Measurements from ENCODE around the gene FOXF1. TPM values are rescaled to one million over a fixed set of nuclear protein-coding genes. Genes with fewer than 3 reads are reported as not detected.

The FOXF1 gene
- total RNA-seq, 1 experiment from 2014 or later, result not detected

DNA sequence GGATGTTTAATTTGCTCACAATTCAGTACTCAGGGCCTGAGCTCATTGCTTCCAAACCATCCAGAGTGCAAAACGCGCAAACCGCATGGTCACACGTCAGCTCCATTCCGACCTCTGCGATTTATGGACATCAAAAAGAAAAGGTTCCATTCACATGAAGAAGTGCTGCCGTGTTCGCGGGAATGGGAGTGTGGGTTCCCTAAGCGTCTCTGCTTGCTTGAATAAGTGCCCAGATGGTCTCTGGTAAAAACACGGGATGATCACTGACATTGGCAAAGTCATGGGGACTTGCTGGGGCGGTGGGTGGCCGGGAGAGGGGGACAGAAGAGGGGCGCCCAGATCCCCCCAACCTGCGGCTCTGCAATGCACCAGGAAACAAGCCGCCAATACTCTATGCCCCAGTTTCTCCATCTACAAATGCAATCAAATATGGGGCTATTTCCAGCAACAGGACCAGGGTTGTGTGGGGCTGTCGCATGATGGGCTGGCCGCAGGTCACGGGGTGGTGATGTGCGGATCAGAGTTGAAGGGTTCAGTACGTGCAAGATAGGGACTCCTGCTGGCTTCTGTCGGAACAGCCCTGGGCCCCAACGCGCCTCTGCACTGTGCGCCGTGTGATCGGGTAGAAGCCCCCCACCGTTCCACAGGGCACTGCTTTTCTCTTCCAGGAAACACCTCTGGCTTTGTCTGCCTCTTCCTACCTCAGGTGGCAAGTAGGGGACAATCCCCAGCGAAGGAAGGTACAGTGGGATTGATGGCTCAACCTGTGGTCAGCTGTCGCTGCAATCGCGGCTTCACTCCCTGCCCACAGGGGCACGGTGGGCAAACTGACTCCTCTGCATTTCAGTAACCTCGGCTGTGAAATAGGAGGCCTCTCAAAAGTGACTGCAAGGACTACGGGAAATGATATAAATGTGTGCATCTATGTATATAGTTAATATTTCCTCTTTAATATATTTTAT, 11.2 kb downstream of the FOXF1 start:
- Mint-ChIP-seq H3K4me3 (no peak overlapping the region), H3K27me3 (ENCODE audit: low read depth) (peaks cover 48% of the 10 kb centered on the region), H3K36me3 (no peaks in the 10 kb centered on the region), H3K27ac (no peak overlapping the region), H3K9me3 (peaks cover 3% of the 10 kb centered on the region; the same call in 1 of the 2 replicates), H3K4me1 (peaks cover 6% of the 10 kb centered on the region)
- TF ChIP-seq, protein P1, sequence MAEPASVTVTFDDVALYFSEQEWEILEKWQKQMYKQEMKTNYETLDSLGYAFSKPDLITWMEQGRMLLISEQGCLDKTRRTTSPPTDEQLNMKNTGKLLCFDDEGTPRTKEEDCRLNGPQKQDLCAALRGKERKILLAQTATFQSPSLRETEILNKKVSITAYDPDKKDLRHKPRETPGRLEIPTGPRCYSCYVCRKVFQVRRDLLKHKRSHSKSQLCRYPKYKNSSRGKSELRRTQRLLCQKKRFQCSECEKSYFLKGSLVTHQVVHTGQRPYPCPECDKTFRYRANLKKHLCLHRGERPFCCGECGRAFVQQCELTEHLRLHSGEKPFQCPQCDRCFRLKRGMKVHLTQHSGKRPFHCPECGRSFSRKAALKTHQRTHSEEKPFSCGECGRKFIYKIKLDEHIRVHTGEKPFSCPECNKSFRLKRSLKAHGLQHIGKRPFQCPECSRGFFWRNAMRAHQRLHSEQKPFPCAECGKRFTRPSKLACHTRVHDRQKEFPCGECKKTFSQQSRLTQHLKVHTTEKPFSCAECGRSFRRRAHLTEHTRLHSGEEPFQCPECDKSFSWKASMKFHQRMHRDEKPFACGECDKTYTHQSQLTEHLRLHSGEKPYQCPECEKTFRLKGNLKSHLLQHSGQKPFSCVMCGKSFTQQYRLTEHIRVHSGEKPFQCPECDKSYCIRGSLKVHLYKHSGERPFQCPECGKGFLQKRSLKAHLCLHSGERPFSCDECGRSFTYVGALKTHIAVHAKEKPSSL (CRISPR knock-in tag; conservative IDR thresholded peaks at IDR 0.05), result no peak
- TF ChIP-seq ZNF219 (CRISPR knock-in tag; IDR thresholded peaks at IDR 0.05; ENCODE audit: borderline replicate concordance), result no peak
- TF ChIP-seq, protein P2, sequence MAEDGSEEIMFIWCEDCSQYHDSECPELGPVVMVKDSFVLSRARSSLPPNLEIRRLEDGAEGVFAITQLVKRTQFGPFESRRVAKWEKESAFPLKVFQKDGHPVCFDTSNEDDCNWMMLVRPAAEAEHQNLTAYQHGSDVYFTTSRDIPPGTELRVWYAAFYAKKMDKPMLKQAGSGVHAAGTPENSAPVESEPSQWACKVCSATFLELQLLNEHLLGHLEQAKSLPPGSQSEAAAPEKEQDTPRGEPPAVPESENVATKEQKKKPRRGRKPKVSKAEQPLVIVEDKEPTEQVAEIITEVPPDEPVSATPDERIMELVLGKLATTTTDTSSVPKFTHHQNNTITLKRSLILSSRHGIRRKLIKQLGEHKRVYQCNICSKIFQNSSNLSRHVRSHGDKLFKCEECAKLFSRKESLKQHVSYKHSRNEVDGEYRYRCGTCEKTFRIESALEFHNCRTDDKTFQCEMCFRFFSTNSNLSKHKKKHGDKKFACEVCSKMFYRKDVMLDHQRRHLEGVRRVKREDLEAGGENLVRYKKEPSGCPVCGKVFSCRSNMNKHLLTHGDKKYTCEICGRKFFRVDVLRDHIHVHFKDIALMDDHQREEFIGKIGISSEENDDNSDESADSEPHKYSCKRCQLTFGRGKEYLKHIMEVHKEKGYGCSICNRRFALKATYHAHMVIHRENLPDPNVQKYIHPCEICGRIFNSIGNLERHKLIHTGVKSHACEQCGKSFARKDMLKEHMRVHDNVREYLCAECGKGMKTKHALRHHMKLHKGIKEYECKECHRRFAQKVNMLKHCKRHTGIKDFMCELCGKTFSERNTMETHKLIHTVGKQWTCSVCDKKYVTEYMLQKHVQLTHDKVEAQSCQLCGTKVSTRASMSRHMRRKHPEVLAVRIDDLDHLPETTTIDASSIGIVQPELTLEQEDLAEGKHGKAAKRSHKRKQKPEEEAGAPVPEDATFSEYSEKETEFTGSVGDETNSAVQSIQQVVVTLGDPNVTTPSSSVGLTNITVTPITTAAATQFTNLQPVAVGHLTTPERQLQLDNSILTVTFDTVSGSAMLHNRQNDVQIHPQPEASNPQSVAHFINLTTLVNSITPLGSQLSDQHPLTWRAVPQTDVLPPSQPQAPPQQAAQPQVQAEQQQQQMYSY (CRISPR knock-in tag; IDR thresholded peaks at IDR 0.05), result no peak
- TF ChIP-seq, protein P3, sequence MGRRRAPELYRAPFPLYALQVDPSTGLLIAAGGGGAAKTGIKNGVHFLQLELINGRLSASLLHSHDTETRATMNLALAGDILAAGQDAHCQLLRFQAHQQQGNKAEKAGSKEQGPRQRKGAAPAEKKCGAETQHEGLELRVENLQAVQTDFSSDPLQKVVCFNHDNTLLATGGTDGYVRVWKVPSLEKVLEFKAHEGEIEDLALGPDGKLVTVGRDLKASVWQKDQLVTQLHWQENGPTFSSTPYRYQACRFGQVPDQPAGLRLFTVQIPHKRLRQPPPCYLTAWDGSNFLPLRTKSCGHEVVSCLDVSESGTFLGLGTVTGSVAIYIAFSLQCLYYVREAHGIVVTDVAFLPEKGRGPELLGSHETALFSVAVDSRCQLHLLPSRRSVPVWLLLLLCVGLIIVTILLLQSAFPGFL (CRISPR knock-in tag; IDR thresholded peaks at IDR 0.05; ENCODE audit: borderline replicate concordance), result no peak
- no peak for TF ChIP-seq ZNF317 (CRISPR knock-in tag; IDR thresholded peaks at IDR 0.05; ENCODE audit: borderline replicate concordance, low read depth)
- DNase-seq (ENCODE audit: low spot score) (no peak), ATAC-seq (no peak)
- POLR2A ChIA-PET, result no interaction called here
- CTCF ChIA-PET, result interaction anchor here (1.3 to 1.9 kb wide), 3 partner anchors 269 to 502 kb away, joined by 3 to 7 read pairs (median 5); no protein-coding TSS in a partner anchor

DNA sequence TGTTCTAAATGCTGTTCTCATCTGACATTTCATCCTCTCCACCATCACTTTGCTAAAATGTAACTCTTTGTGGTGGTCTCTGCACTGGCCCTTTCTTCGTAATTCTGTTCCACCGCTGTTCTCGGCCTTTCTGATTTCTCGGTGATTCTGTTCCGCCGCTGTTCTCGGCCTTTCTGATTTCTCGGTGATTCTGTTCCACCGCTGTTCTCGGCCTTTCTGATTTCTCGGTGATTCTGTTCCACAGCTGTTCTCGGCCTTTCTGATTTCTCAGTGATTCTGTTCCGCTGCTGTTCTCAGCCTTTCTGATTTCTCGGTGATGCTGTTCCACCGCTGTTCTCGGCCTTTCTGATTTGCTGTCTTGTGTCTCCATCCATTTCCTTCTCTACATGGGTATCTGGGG, 12.3 kb downstream of the FOXF1 start:
- no peak overlapping the region for H3K27ac Mint-ChIP-seq
- ChIA-PET CTCF (interaction anchor here (1.0 to 1.5 kb wide), 3 partner anchors 270 to 479 kb away, joined by 4 to 6 read pairs (median 4); no protein-coding TSS in a partner anchor), POLR2A (no interaction called here)
- no peak overlapping the region for H3K4me3 Mint-ChIP-seq
- no peaks in the 10 kb centered on the region; the same call in 1 of the 2 replicates for H3K36me3 Mint-ChIP-seq
- H3K4me1 Mint-ChIP-seq, result no peaks in the 10 kb centered on the region; the same call in 1 of the 2 replicates
- DNase-seq (ENCODE audit: low spot score) (no peak), ATAC-seq (no peak)
- peaks cover 11% of the 10 kb centered on the region; the same call in 1 of the 2 replicates for H3K9me3 Mint-ChIP-seq
- peaks cover 37% of the 10 kb centered on the region for H3K27me3 Mint-ChIP-seq (ENCODE audit: low read depth)
- no peak for TF ChIP-seq RORB (CRISPR knock-in tag; IDR thresholded peaks at IDR 0.05)
- TF ChIP-seq ZNF121 (CRISPR knock-in tag; IDR thresholded peaks at IDR 0.05), result no peak
- TF ChIP-seq FOXK1 (CRISPR knock-in tag; IDR thresholded peaks at IDR 0.05), result no peak
- TF ChIP-seq, protein P4, sequence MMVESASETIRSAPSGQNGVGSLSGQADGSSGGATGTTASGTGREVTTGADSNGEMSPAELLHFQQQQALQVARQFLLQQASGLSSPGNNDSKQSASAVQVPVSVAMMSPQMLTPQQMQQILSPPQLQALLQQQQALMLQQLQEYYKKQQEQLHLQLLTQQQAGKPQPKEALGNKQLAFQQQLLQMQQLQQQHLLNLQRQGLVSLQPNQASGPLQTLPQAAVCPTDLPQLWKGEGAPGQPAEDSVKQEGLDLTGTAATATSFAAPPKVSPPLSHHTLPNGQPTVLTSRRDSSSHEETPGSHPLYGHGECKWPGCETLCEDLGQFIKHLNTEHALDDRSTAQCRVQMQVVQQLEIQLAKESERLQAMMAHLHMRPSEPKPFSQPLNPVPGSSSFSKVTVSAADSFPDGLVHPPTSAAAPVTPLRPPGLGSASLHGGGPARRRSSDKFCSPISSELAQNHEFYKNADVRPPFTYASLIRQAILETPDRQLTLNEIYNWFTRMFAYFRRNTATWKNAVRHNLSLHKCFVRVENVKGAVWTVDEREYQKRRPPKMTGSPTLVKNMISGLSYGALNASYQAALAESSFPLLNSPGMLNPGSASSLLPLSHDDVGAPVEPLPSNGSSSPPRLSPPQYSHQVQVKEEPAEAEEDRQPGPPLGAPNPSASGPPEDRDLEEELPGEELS (CRISPR knock-in tag; IDR thresholded peaks at IDR 0.05), result no peak
- no peak for TF ChIP-seq FOXP1 (CRISPR knock-in tag; IDR thresholded peaks at IDR 0.05; ENCODE audit: borderline replicate concordance)
- no peak for TF ChIP-seq TEAD4 (CRISPR knock-in tag; IDR thresholded peaks at IDR 0.05)
- TF ChIP-seq, protein P5, sequence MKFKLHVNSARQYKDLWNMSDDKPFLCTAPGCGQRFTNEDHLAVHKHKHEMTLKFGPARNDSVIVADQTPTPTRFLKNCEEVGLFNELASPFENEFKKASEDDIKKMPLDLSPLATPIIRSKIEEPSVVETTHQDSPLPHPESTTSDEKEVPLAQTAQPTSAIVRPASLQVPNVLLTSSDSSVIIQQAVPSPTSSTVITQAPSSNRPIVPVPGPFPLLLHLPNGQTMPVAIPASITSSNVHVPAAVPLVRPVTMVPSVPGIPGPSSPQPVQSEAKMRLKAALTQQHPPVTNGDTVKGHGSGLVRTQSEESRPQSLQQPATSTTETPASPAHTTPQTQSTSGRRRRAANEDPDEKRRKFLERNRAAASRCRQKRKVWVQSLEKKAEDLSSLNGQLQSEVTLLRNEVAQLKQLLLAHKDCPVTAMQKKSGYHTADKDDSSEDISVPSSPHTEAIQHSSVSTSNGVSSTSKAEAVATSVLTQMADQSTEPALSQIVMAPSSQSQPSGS (CRISPR knock-in tag; IDR thresholded peaks at IDR 0.05; ENCODE audit: borderline replicate concordance, low read depth), result no peak
- no peak for TF ChIP-seq SOX15 (CRISPR knock-in tag; IDR thresholded peaks at IDR 0.05)
- TF ChIP-seq, protein P6, sequence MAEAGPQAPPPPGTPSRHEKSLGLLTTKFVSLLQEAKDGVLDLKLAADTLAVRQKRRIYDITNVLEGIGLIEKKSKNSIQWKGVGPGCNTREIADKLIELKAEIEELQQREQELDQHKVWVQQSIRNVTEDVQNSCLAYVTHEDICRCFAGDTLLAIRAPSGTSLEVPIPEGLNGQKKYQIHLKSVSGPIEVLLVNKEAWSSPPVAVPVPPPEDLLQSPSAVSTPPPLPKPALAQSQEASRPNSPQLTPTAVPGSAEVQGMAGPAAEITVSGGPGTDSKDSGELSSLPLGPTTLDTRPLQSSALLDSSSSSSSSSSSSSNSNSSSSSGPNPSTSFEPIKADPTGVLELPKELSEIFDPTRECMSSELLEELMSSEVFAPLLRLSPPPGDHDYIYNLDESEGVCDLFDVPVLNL (CRISPR knock-in tag; IDR thresholded peaks at IDR 0.05; ENCODE audit: borderline replicate concordance, low read depth), result no peak
- TF ChIP-seq, protein P7, sequence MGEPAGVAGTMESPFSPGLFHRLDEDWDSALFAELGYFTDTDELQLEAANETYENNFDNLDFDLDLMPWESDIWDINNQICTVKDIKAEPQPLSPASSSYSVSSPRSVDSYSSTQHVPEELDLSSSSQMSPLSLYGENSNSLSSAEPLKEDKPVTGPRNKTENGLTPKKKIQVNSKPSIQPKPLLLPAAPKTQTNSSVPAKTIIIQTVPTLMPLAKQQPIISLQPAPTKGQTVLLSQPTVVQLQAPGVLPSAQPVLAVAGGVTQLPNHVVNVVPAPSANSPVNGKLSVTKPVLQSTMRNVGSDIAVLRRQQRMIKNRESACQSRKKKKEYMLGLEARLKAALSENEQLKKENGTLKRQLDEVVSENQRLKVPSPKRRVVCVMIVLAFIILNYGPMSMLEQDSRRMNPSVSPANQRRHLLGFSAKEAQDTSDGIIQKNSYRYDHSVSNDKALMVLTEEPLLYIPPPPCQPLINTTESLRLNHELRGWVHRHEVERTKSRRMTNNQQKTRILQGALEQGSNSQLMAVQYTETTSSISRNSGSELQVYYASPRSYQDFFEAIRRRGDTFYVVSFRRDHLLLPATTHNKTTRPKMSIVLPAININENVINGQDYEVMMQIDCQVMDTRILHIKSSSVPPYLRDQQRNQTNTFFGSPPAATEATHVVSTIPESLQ (CRISPR knock-in tag; IDR thresholded peaks at IDR 0.05), result no peak
- TF ChIP-seq SP1 (CRISPR knock-in tag; conservative IDR thresholded peaks at IDR 0.05), result no peak
- TF ChIP-seq NFE2L1 (CRISPR knock-in tag; IDR thresholded peaks at IDR 0.05), result no peak

Measured in WTC11 (cell line).